Hepatocyte (in vitro differentiated cells): ENCODE results near the gene KNDC1. TPM values are rescaled to one million over a fixed set of nuclear protein-coding genes. Genes with fewer than 3 reads are reported as not detected.

Experiments used
- DNase-seq: peaks from one replicate; pipeline ENCODE4 v3.0.0-alpha.2; 2016; ENCODE audit warnings: low spot score
- H2AFZ ChIP-seq: fragments of 200-600 bp; sonication (generic); 2 replicates; pipeline ENCODE4 v1.6.0; 2016; ENCODE audit warnings: antibody characterized with exemption, mild to moderate bottlenecking
- H3K27ac ChIP-seq: fragments of 200-600 bp; sonication (generic); 2 replicates; pipeline ENCODE4 v1.5.1; 2016; ENCODE audit warnings: mild to moderate bottlenecking
- H3K27me3 ChIP-seq: fragments of 200-600 bp; sonication (generic); 2 replicates; pipeline ENCODE4 v1.6.1; 2016
- H3K36me3 ChIP-seq: fragments of 200-600 bp; sonication (generic); replicated peaks from 2 replicates; pipeline ENCODE4 v1.5.1; 2016; ENCODE audit warnings: low read depth; ENCODE audit not compliant: insufficient read depth
- H3K4me1 ChIP-seq: fragments of 200-600 bp; sonication (generic); 2 replicates; pipeline ENCODE4 v1.5.1; 2016; ENCODE audit warnings: mild to moderate bottlenecking, moderate library complexity; ENCODE audit not compliant: insufficient read depth
- H3K4me2 ChIP-seq: fragments of 200-600 bp; sonication (generic); 2 replicates; pipeline ENCODE4 v1.6.0; 2016
- H3K4me3 ChIP-seq: fragments of 200-600 bp; sonication (generic); 2 replicates; pipeline ENCODE4 v1.5.1; 2016; ENCODE audit warnings: mild to moderate bottlenecking
- H3K79me2 ChIP-seq: fragments of 200-600 bp; sonication (generic); 2 replicates; pipeline ENCODE4 v1.6.0; 2017; ENCODE audit warnings: mild to moderate bottlenecking
- H3K9me2 ChIP-seq: fragments of 200-600 bp; sonication (generic); replicated peaks from 2 replicates; pipeline ENCODE4 v1.6.0; 2017; ENCODE audit warnings: mild to moderate bottlenecking; ENCODE audit not compliant: insufficient read depth
- H3K9me3 ChIP-seq: fragments of 200-600 bp; sonication (generic); 2 replicates; pipeline ENCODE4 v1.5.1; 2016; ENCODE audit warnings: low read depth, mild to moderate bottlenecking
- H4K20me1 ChIP-seq: fragments of 200-600 bp; sonication (generic); 2 replicates; pipeline ENCODE4 v1.6.0; 2016; ENCODE audit warnings: mild to moderate bottlenecking; ENCODE audit not compliant: insufficient read depth, poor library complexity, severe bottlenecking
- EZH2 ChIP-seq: fragments of 200-600 bp; sonication (generic); IDR thresholded peaks from 2 replicates; pipeline ENCODE4 v1.6.1; 2016; ENCODE audit warnings: antibody characterized with exemption, mild to moderate bottlenecking, borderline replicate concordance
- EZH2phosphoT487 ChIP-seq: fragments of 200-600 bp; sonication (generic); IDR thresholded peaks from one replicate; pipeline ENCODE4 v1.6.1; 2018; ENCODE audit warnings: antibody characterized with exemption, mild to moderate bottlenecking, low read depth, moderate library complexity; ENCODE audit not compliant: unreplicated experiment, severe bottlenecking
- WGBS: methylation state at CpG from one replicate; pipeline ENCODE4 v1.1.6; 2016; ENCODE audit warnings: low lambda C conversion rate; ENCODE audit errors: missing lambda C conversion rate; 5-methylcytosine and 5-hydroxymethylcytosine counted together
- polyA plus RNA-seq: library from polyadenylated mRNA; unstranded; fragments of >200 nt; fragmentation: Nextera tagmentation; extraction: Ambion mirVana; gene quantifications from 2 replicates; pipeline ENCODE4 v1.2.1, GENCODE V29; 2016
- total RNA-seq: library from RNA; depleted of rRNA; stranded (reverse); fragments of >200 nt; gene quantifications from 2 replicates; pipeline ENCODE4 v1.2.3, GENCODE V29; 2014
- TF ChIP-seq, protein P1 (sequence below): fragments of 200-600 bp; sonication (generic); IDR thresholded peaks from 2 replicates; pipeline ENCODE4 v1.5.1; 2016; ENCODE audit warnings: antibody characterized with exemption, mild to moderate bottlenecking; ENCODE audit not compliant: poor library complexity

KNDC1 gene
- total and polyA plus RNA-seq, 2 experiments from 2014 or later, result 3.8 to 4.3 TPM

- no peak overlapping the region for H3K27ac ChIP-seq
These were observed 48.4 kb downstream of the KNDC1 start for GRCh38 chr10:133208466-133208865.

DNA sequence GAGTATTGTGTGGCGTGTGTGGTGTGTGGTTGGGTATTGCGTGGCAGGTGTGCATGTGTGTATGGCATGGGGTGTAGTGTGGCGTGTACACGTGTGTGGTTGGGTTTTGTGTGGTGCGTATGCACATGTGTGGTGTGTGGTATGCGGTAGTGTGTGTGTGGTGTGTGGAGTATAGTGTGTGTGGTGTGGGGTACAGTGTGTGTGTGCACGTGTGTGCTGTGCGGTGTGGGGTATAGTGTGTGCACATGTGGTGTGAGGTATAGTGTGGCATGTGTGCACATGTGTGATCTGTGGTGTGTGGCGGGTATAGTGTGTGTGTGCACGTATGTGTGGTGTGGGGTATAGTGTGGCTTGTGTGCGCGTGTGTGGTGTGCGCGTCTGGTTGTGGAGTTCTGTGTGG, 49.1 kb downstream of the KNDC1 start:
- no peaks in the 10 kb centered on the region for H3K27me3 ChIP-seq
- no peaks in the 10 kb centered on the region for H3K79me2 ChIP-seq
- no peak overlapping the region for H3K27ac ChIP-seq
- H2AFZ ChIP-seq, result no peak overlapping the region
- H3K36me3 ChIP-seq, result no peaks in the 10 kb centered on the region
- H3K9me3 ChIP-seq, result no peaks in the 10 kb centered on the region
- TF ChIP-seq EZH2, result no peak
- TF ChIP-seq, protein P1, sequence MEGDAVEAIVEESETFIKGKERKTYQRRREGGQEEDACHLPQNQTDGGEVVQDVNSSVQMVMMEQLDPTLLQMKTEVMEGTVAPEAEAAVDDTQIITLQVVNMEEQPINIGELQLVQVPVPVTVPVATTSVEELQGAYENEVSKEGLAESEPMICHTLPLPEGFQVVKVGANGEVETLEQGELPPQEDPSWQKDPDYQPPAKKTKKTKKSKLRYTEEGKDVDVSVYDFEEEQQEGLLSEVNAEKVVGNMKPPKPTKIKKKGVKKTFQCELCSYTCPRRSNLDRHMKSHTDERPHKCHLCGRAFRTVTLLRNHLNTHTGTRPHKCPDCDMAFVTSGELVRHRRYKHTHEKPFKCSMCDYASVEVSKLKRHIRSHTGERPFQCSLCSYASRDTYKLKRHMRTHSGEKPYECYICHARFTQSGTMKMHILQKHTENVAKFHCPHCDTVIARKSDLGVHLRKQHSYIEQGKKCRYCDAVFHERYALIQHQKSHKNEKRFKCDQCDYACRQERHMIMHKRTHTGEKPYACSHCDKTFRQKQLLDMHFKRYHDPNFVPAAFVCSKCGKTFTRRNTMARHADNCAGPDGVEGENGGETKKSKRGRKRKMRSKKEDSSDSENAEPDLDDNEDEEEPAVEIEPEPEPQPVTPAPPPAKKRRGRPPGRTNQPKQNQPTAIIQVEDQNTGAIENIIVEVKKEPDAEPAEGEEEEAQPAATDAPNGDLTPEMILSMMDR, result no peak
- no peak for TF ChIP-seq EZH2phosphoT487
- H3K4me3 ChIP-seq, result no peak overlapping the region
- no peaks in the 10 kb centered on the region for H3K9me2 ChIP-seq
- no peak overlapping the region for H3K4me2 ChIP-seq
- no peak for DNase-seq
- WGBS, result 96% methylated on average over 14 of the region's 14 CpGs
- no peaks in the 10 kb centered on the region for H4K20me1 ChIP-seq
- no peaks in the 10 kb centered on the region for H3K4me1 ChIP-seq

More at GRCh38 chr10:133208466-133208865, 48.4 kb downstream of the KNDC1 start:
- H3K4me1 ChIP-seq, result no peaks in the 10 kb centered on the region
- no peaks in the 10 kb centered on the region for H3K79me2 ChIP-seq
- H3K9me3 ChIP-seq, result no peaks in the 10 kb centered on the region
- whole genome bisulfite sequencing, result 98% methylated on average over 11 of the region's 18 CpGs
- no peak for DNase-seq
- H2AFZ ChIP-seq, result no peak overlapping the region
- H3K36me3 ChIP-seq, result no peaks in the 10 kb centered on the region
- no peak overlapping the region for H3K4me2 ChIP-seq
- TF ChIP-seq EZH2phosphoT487 (no peak), EZH2 (no peak)
- TF ChIP-seq, protein P1, result no peak
- no peaks in the 10 kb centered on the region for H3K9me2 ChIP-seq
- no peaks in the 10 kb centered on the region for H4K20me1 ChIP-seq
- no peak overlapping the region for H3K4me3 ChIP-seq
- H3K27me3 ChIP-seq, result no peaks in the 10 kb centered on the region

DNA sequence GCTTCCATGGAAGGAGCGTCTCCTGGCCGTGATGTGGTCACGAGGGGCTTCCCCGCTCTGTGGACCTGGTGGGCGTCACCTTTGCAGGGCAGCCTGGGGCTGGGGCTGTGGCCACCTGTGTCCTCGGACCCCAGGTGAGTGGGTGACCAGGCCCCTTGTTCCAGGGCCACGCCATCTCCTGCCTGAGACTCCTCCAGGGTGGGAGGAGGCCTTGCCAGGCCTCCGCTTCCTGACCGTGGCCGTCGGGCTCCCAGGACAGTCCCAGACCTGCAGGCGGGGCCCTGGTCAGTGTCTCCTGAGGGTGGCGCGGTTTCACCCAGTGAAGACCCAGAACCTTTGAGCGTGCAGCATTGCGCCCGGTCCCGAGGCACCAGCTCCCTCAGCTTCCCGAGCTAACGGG, 49.6 kb downstream of the KNDC1 start:
- Histone ChIP-seq H3K27me3 (no peaks in the 10 kb centered on the region), H3K27ac (no peak overlapping the region), H4K20me1 (no peaks in the 10 kb centered on the region), H3K9me3 (no peaks in the 10 kb centered on the region), H3K4me3 (no peak overlapping the region), H2AFZ (no peak overlapping the region), H3K79me2 (no peaks in the 10 kb centered on the region), H3K36me3 (no peaks in the 10 kb centered on the region), H3K4me2 (no peak overlapping the region), H3K9me2 (no peaks in the 10 kb centered on the region), H3K4me1 (no peaks in the 10 kb centered on the region)
- no peak for DNase-seq
- no peak for TF ChIP-seq EZH2phosphoT487
- TF ChIP-seq EZH2, result no peak
- TF ChIP-seq, protein P1, result no peak
- 93% methylated on average over 19 of the region's 20 CpGs for WGBS
